Stimulated activated CD8-positive, alpha-beta memory T cell treated with anti-CD3 and anti-CD28 coated beads, Interleukin-2, amount 100 ng/mL, for 48 hours (primary cell): Measurements from ENCODE around the gene ADSS1.

ENCODE experiments used
- DNase-seq, 2 donors: peaks; one replicate each; pipeline ENCODE4 v3.0.0-alpha.2; 2020; ENCODE audit warnings: low read depth in 2 of 2

ADSS1 gene

GRCh38 chr14:104734051-104734587 is 10.1 kb downstream of the ADSS1 start:
- no peak for DNase-seq

- no peak for DNase-seq
Observed at GRCh38 chr14:104734601-104734990, 10.6 kb downstream of the ADSS1 start.

- DNase-seq = no peak
Observed at GRCh38 chr14:104734991-104735779, 11.2 kb downstream of the ADSS1 start.

- DNase-seq = no peak
Observed at GRCh38 chr14:104735830-104736642, 12.0 kb downstream of the ADSS1 start.

GRCh38 chr14:104738375-104739019 is 14.5 kb downstream of the ADSS1 start:
- DNase-seq = no peak

- no peak for DNase-seq
Observed at GRCh38 chr14:104739026-104739425, 15.0 kb downstream of the ADSS1 start.

- DNase-seq = no peak
Observed at GRCh38 chr14:104739546-104740516, 15.8 kb downstream of the ADSS1 start.

GRCh38 chr14:104741108-104741802 is 17.2 kb downstream of the ADSS1 start:
- no peak for DNase-seq

GRCh38 chr14:104741803-104742251 is 17.8 kb downstream of the ADSS1 start:
- no peak for DNase-seq

- DNase-seq = no peak
Observed at GRCh38 chr14:104742586-104743455, 18.8 kb downstream of the ADSS1 start.

- no peak for DNase-seq
Observed at GRCh38 chr14:104743461-104744380, 19.7 kb downstream of the ADSS1 start.

- no peak for DNase-seq
Observed at GRCh38 chr14:104744484-104744883, 20.5 kb downstream of the ADSS1 start.

- no peak for DNase-seq
Observed at GRCh38 chr14:104745431-104745830, 21.4 kb downstream of the ADSS1 start.

GRCh38 chr14:104746071-104746545 is 22.1 kb downstream of the ADSS1 start:
- peak; percentile 32 to 36 for DNase-seq

GRCh38 chr14:104746934-104747481 is 23.0 kb downstream of the ADSS1 start:
- no peak for DNase-seq

- no peak for DNase-seq
Observed at GRCh38 chr14:104747876-104748275, 23.8 kb downstream of the ADSS1 start.

- DNase-seq = no peak
Observed at GRCh38 chr14:104749111-104749649, 25.2 kb downstream of the ADSS1 start.
